T-helper 2 cell treated with Interferon-gamma antibody and Interleukin-4, amounts not matched to agents 100 ng/mL and 5 ng/mL, for 36 hours (primary cell): ENCODE data around the gene KCNIP3. TPM values are rescaled to one million over a fixed set of nuclear protein-coding genes. Genes with fewer than 3 reads are reported as not detected.
"Not testable (repeated sequence)": the region's sequence is repeated elsewhere in the genome, so short reads cannot be mapped to it uniquely, and the experiment has no call there.

Source experiments
- intact Hi-C: fragments of 100-400 bp; cut with micrococcal nuclease; formaldehyde crosslinking; loops from one replicate; pipeline ENCODE4 v1.15.1; 2023
- total RNA-seq: library from RNA; stranded (reverse); gene quantifications from 2 replicates; pipeline ENCODE4 v1.2.3, GENCODE V29; 2022

Gene KCNIP3
- total RNA-seq, 1 donor from 2014 or later, result not detected

GRCh38 chr2:95402370-95403203 lies 105.4 kb downstream of the KCNIP3 start, which contains the start of gene FAHD2A:
Gene FAHD2A (plus strand): TSS chr2:95402708. CDS start chr2:95405559, 2,851 bp downstream.
- intact Hi-C loops, result loop anchor here (1.0 to 5.0 kb wide), 5 partner anchors 125 to 375 kb away; partner anchors contain the start of genes MAL, ZNF2 and ZNF892

- intact Hi-C loops, result loop anchor here (5.0 kb wide), 3 partner anchors 124 to 376 kb away; partner anchors contain the start of gene MAL
Measured at GRCh38 chr2:95403204-95403721, 106.1 kb downstream of the KCNIP3 start.

- intact Hi-C loops, result loop anchor here (5.0 kb wide), 3 partner anchors 123 to 377 kb away; partner anchors contain the start of gene MAL
Measured at GRCh38 chr2:95403824-95404223, 106.7 kb downstream of the KCNIP3 start.

- intact Hi-C loops, result loop anchor here (5.0 kb wide), 3 partner anchors 123 to 377 kb away; partner anchors contain the start of gene MAL
Measured at GRCh38 chr2:95404676-95405075, 107.5 kb downstream of the KCNIP3 start.

- intact Hi-C loops, result not testable (repeated sequence)
Measured at GRCh38 chr2:95411239-95411638, 114.1 kb downstream of the KCNIP3 start.

GRCh38 chr2:95414015-95414594 lies 117.0 kb downstream of the KCNIP3 start:
- intact Hi-C loops, result not testable (repeated sequence)

- intact Hi-C loops, result not testable (repeated sequence)
Measured at GRCh38 chr2:95415138-95415537, 118.0 kb downstream of the KCNIP3 start.

- intact Hi-C loops, result not testable (repeated sequence)
Measured at GRCh38 chr2:95415561-95415960, 118.4 kb downstream of the KCNIP3 start.

GRCh38 chr2:95427196-95427867 lies 130.2 kb downstream of the KCNIP3 start:
- intact Hi-C loops, result not testable (repeated sequence)

- intact Hi-C loops, result not testable (repeated sequence)
Measured at GRCh38 chr2:95429748-95430467, 132.8 kb downstream of the KCNIP3 start.

GRCh38 chr2:95433373-95433772 lies 136.2 kb downstream of the KCNIP3 start:
- intact Hi-C loops, result not testable (repeated sequence)

- intact Hi-C loops, result not testable (repeated sequence)
Measured at GRCh38 chr2:95433973-95434372, 136.8 kb downstream of the KCNIP3 start.

- intact Hi-C loops, result not testable (repeated sequence)
Measured at GRCh38 chr2:95434507-95435076, 137.4 kb downstream of the KCNIP3 start.

- intact Hi-C loops, result not testable (repeated sequence)
Measured at GRCh38 chr2:95435162-95435871, 138.2 kb downstream of the KCNIP3 start.

Other genes with a start within 250 kb of the KCNIP3 start
- gene MRPS5, start 175.5 kb upstream of the KCNIP3 start, total RNA-seq, result 71.5 and 74.8 TPM in 2 replicates
- gene ZNF514, start 137.5 kb upstream of the KCNIP3 start, total RNA-seq, result 8.7 and 10.1 TPM in 2 replicates
- gene ZNF2, start 131.5 kb upstream of the KCNIP3 start, total RNA-seq, result 3.5 and 3.6 TPM in 2 replicates
- 4.0 and 4.1 TPM in 2 replicates for gene ZNF892, start 89.8 kb upstream of the KCNIP3 start, total RNA-seq
- gene PROM2, start 22.9 kb upstream of the KCNIP3 start, total RNA-seq, result 0.34 and 0.48 TPM in 2 replicates
- gene FAHD2A, start 105.4 kb downstream of the KCNIP3 start, total RNA-seq, result 27.0 and 29.0 TPM in 2 replicates
- not detected in 2 replicates for gene TRIM43B, start 187.4 kb downstream of the KCNIP3 start, total RNA-seq